ENCODE measurements around the gene RAB3GAP2. TPM values are rescaled to one million over a fixed set of nuclear protein-coding genes. Genes with fewer than 3 reads are reported as not detected.
"Not testable (repeated sequence)": the region's sequence is repeated elsewhere in the genome, so short reads cannot be mapped to it uniquely, and the experiment has no call there.

Gene RAB3GAP2
- total RNA-seq, 1 experiment from 2014 or later, result 17.1 TPM

DNA sequence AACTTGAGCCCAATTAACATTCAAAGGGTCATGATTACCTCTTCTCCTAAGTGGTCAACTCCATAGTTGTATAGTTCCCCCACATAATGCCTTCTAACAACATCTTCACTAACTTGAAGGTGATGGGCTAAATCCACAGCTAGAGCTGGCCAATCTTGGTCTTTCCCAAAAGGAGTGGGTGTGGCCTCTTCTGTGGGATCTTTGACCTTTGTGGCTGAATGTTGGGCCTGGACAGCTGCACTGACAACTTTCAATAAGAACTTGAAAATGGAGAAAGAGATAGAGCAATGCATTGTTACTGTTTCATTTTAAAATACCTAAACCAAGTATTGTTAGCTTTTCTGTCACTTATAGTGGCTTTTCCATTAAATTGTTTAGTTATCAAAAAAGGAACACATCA is 119.1 kb downstream of the RAB3GAP2 start:
- DNase-seq (ENCODE audit: low read depth), result no peak

DNA sequence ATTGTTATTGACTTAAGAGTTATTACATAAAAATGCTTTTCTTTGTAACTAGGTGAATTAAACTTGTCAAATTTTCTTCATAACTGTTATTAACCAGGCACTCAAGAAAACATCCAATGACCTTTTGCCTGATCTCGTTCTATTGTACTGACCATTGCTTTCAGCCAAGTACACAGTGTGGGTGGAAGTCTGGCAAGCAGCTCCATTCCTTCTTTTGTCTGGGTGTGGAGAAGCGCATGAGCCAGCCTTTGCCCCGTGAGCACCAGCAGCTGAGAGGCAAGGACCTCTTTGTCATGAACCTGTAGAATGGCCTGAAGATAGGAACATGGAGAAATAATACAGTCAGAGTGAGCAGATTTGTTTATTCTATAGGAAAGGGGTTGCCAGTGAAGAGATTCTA is 120.8 kb downstream of the RAB3GAP2 start:
- DNase-seq (ENCODE audit: low read depth), result no peak

DNA sequence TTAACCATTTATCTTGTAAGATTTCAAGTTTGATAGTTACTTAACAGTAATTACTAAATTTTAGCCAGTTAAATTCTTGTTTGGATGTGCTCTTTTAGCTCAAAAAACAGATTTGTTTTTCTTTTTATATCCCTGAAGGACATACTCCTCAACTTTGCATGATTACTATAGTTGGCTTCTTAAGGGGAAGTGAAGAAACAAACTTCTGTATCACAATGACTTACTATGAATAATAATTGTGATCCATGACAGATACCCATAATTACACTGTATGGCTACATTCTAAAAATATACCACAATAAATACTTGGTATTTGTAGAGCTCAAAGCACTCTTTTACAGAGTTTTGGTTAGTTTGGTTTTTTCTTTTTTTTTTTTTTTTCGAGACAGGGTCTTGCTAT is 122.5 kb downstream of the RAB3GAP2 start:
- no peak for DNase-seq (ENCODE audit: low read depth)

DNA sequence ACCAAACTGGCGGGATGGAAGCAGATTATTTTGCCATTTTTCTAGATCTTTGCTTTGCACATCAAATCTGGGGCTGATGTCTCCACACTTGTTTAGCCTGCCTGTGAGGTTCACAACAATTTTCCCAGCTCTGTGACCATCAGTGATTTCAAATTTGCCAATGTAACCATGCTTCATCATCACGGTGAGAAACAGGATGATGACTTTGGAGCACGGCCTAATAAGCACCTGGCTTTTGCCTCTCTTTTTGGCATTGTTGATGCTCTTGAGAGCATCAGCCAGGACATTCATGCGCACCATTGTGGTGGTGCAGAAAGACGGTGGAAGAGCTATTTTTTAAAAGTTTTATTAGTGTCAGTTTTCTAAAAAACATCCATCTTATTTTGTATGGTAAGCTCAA is 128.2 kb downstream of the RAB3GAP2 start:
- DNase-seq (ENCODE audit: low read depth), result no peak

DNA sequence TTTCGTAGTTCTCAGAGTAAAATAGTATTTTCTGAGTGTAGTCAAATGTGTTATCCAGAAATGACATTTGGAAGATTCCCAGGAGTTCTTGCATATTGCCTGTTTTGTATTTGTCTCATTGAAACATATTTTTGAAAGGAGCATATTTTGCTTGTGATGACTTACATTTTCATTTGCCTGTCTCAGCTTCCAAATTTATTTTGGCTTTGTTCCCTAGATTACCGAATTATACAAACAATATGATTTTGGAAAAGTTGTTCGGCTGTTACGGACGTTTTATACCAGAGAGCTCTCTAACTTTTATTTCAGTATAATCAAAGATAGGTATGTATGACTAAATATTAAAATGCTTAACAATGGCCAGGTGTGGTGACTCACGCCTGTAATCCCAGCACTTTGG is 132.3 kb downstream of the RAB3GAP2 start:
- no peak for DNase-seq (ENCODE audit: low read depth)

DNA sequence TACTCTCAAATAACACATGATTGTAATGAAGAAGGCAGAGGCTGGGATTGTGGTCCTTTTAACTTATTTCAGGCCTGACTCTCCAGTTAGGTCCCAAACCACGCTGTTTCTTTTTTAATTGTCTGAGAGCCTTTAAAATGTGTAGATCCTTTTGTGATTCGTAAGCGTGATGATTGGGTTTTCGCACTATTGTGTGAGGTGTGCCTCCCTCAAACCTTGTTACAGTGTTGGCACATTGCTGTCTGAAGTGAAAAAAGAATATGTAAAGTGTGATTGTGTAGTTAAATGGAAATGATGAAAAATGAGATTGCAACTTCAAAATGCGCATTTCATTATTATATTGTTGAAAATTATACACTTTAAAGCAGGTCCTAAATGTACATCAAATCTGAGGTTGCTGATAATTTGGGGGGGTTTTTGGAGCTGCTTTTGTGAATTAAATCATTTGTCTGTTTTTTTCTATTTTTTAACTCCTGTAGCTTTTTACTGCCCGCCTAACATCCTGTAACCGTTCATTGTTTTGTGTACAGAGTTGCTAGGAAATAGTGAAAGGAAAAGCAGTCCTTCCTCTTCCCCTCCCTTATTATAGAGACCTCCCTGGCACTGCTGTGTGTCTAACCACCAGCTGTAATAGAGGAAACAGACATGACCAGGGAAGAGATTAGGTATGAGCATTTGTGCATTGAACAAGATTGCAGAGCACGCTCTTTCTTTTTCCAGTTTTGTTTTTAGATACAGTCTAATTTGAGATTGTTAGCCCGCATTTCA is 135.1 kb downstream of the RAB3GAP2 start:
- DNase-seq (ENCODE audit: low read depth), result no peak

DNA sequence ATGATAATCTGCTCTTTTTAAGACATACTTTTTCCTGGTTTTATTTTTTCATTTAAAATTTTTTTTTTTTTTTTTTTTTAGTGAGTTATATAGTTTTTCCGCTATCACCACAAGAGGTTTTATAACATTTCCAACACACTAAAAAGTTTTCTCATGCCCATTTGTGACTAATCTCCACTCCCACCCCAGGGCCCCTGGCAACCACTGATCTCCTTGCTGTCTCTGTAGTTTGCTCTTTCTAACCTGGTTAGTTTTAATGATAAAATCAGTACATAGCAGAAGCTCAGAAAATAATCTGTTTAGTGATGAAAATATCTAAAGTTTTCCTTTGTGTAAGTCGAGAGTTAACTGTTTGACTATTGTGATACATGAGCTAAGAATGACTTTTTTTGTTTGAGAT is 136.5 kb downstream of the RAB3GAP2 start:
- no peak for DNase-seq (ENCODE audit: low read depth)

DNA sequence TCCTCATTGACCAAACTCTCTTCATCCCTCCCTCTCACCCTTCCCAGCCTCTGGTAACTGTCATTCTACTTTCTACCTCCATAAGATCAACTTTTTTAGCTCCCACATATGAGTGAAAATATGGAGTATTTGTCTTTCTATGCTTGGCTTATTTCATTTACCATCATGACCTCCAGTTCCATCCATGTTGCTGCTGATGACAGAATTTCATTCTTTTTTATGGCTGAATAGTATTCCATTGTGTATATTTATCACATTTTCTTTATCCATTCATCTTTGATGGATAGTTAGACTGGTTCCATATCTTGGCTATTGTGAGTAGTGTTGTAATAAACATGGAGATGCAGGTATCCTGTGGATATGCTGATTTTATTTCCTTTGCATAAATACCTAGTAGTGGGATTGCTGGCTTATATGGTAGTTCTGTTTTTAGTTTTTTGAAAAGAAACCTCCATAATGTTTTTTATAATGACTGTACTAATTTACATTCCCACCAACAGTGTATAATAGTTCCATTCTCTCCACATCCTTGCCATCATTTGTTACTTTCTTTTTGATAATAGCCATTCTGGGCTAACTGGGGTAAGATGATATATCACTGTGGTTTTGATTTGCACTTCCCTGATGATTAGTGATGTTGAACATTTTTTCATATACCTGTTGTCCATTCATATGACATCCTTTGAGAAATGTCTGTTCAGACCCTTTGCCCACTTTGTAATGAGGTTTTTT is 142.6 kb downstream of the RAB3GAP2 start:
- no peak for DNase-seq (ENCODE audit: low read depth)

DNA sequence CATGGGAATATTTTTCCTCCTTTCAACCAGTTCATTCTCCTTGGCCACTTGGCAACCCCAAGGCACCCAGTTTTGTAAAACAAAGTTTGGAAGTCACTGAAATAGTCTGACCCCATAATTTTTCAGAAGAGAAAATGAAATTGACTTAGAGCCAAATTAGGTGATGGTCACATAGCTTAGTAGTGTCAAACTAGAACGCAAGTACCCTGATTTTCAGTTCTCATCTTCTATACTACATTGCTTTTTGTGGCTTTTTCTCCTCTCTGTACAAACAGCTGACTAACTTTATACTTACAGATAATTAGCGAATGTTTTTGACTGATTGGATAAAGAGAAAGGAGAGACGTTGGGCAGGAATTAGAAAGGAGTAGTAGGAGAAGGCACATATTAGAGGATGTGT is 145.2 kb downstream of the RAB3GAP2 start:
- no peak for DNase-seq (ENCODE audit: low read depth)

DNA sequence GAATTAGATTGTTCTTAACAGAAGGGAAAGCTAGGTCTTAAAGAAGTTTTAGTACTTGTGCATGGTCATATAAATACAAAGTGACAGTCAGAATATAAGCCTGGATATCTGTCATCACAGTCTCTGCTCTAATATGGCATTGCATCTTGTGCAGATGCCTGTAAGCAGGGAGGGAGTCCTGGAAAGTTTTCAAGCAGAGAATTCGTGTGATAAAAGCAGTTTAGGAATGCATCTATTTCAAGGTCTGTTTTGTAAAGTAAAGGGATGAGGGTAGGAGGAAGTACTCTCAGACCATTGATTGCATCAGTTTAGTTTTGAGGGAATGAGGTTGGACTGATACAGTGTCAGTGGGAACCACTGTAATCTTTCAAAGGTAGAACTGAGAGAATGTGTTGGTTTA is 147.7 kb downstream of the RAB3GAP2 start:
- DNase-seq (ENCODE audit: low read depth), result no peak

DNA sequence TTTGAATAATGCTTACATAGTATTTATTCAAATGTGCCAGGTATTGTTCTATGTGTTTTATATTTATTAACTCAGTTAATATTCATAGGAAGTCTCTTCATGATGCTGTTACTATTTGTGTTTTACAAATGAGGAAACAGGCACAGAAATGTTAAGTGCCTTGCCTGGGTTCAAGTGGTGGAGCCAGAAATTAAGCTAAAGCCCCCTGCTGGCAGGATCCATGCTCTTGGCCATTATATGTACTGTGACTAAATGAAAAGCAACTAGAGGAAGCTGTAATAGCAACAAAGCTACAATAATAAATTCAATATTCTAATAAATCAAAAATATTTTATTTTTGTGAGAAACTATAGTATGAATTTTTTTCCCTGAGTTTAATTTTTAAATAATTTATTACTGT is 148.4 kb downstream of the RAB3GAP2 start:
- DNase-seq (ENCODE audit: low read depth), result no peak

DNA sequence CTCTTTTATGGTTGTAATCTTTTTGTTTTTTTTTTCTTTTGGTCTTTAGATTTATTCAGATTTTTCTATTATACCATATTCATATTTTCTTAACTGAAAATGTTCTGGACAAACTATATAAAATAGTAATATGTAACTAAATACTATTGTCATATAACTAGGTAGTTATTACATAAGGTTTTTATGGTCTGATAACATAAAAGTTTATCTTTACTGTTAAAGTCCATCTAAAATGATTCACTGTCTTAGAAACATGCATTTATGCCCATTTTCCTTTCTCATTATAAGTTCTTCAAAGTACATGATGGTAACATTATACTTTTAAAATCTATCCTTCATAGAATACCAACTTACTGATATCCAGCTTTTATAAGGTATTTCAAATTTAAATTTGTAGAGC is 149.2 kb downstream of the RAB3GAP2 start:
- DNase-seq (ENCODE audit: low read depth), result no peak

DNA sequence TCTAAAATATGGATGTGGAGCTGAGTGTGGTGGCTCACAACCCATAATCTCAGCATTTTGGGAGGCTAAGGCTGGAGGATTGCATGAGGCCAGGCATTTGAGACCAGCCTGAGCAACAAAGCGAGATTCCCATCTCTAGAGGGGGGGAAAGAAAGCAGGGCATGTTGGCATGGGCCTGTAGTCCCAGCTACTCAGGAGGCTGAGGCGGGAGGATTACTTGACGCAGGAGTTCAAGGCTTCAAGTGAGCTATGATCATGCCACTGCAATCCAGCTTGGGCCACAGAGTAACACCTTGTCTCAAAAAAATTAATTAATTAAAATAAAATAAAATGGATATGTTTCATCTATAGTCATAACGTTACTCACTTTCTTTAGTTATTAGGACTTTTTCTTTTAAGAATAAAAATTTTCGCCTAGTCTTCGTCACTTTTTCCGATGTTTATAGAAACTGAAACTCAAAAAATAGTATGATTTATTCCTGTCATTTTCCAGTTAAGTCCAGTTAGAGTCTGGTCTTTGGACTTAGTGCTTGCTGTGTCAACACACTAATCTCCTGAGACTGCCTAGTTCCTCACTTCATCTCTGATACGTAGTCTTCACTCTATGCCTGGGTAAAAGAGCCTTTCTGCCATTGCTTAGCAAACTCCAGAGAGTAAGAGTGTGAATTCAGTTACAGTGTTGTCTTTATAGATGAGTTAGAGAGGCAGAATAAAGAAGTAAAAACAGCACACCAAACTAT is 150.3 kb downstream of the RAB3GAP2 start:
- no peak for DNase-seq (ENCODE audit: low read depth)

DNA sequence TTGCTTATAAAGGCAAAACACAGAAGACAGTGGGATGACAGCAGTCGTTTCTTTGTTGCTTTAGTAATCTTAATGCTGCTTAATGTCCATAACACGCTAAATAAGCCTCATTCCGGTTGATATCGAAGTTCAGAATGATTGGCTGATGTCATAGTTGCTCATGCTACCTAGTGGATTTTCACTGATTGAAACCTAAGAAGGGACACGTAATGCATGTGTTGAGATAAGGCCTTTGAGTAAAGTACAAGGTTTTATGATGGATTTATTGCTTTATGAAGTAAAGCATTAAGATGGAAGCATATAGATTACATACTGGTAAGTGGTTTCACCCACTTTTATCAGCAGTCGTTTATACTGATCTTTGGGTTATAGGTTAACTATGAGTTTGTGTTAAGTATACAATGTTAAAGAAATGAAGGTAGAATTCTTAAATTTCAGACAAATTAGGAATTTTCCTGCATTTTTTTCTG is 153.2 kb downstream of the RAB3GAP2 start:
- no peak for DNase-seq (ENCODE audit: low read depth)

DNA sequence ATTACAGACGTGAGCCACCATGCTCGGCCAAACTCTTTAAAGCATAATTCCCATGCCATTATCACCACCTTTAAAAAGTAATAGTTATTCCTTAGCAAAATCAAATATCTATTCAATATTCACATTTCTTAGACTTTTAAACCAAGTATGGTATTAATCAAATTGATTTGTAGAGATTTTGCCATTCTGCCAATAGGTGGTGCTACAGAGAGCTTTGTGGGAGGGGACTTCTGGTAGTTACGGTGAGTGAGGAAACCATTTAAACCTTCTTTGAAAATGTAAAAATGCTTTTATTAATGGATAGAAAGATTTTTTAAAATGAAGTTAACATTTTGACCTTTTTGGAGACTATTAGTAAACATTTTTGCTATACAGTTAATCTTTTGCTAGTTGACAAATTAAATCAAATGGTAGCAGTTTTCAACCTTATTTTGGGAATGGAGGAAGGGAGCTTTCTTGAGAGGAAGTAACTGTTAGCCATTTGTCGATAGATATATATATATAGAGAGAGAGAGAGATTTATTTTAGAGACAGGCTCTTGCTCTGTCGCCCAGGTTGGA is 159.0 kb downstream of the RAB3GAP2 start:
- DNase-seq (ENCODE audit: low read depth), result no peak

DNA sequence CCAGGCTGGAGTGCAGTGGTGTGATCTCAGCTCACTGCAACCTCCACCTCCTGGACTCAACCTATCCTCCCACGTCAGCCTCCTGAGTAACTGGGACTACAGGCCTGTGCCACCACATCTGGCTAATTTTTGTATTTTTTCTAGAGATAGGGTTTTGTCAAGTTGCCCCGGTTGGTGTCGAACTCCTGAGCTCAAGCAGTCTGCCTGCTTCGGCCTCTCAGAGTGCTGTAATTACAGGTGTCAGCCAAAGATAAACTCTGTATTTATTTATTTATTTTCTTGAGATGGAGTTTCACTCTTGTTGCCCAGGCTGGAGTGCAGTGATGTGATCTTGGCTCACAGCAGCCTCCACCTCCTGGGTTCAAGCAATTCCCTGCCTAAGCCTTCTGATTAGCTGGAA is 159.7 kb downstream of the RAB3GAP2 start:
- not testable (repeated sequence) for DNase-seq (ENCODE audit: low read depth)

DNA sequence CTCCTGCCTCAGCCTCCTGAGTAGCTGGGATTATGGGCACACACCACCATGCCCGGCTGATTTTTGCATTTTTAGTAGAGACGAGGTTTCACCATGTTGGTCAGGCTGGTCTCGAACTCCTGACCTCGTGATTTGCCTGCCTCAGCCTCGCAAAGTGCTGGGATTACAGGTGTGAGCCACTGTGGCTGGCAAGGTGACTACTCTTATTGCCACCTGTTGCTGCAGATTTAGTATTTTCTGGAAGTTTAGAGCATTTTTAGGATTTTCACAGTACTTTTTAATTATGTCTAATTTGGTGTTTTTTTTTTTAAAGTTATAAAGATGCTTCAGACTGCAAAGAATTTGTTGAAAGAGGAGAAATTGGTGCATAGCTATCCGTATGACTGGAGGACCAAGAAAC is 161.8 kb downstream of the RAB3GAP2 start:
- DNase-seq (ENCODE audit: low read depth), result not testable (repeated sequence)

DNA sequence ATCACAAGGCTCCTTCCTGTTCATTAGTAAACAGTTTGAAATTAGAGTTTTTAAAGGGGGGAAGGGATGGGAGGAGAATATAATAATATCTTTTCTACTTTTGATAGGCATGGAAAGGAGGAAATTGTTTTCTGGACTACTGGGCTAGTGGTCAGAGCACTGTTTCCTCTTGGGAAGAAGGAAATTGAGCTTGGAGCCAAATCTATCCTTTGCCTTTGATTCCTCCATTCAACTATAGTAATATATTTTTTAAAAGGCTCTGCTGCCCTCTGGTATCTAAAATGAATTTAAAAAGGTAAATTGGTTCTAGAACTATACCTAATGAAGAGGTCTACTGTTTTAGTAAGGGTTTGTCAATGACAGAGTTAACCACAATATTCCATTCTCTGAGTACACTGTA is 172.4 kb downstream of the RAB3GAP2 start:
- no peak for DNase-seq (ENCODE audit: low read depth)

Measured in HT1080 (cell line).